NCI-H1048 (cell line): Measurements from ENCODE around the gene PPIL6.
"Not testable (repeated sequence)": the region's sequence is repeated elsewhere in the genome, so short reads cannot be mapped to it uniquely, and the experiment has no call there.

Experiments used
- DNase-seq: peaks from one replicate; lab custom pipeline; 2025; lab: John Stamatoyannopoulos, UW

PPIL6 gene

GRCh38 chr6:109396046-109396718, 44.2 kb downstream of the PPIL6 start:
- DNase-seq, result no peak

GRCh38 chr6:109393886-109394281, 46.5 kb downstream of the PPIL6 start:
- no peak for DNase-seq

GRCh38 chr6:109393157-109393885, 47.1 kb downstream of the PPIL6 start:
- no peak for DNase-seq

GRCh38 chr6:109389650-109390274, 50.7 kb downstream of the PPIL6 start:
- DNase-seq, result no peak

- no peak for DNase-seq
Observed at GRCh38 chr6:109388265-109388664, 52.2 kb downstream of the PPIL6 start.

GRCh38 chr6:109383438-109383940, 56.9 kb downstream of the PPIL6 start:
- DNase-seq, result no peak

- peak; percentile 74 for DNase-seq
Observed at GRCh38 chr6:109382576-109383437, 57.6 kb downstream of the PPIL6 start.

- DNase-seq, result peak; percentile 87
Observed at GRCh38 chr6:109381747-109382575, 58.5 kb downstream of the PPIL6 start, which contains the start of gene CD164. Gene CD164, minus strand, starts transcription at chr6:109382467. Its CDS starts 89 bp downstream, at chr6:109382378.

GRCh38 chr6:109381061-109381746, 59.2 kb downstream of the PPIL6 start:
- no peak for DNase-seq

- DNase-seq, result no peak
Observed at GRCh38 chr6:109379711-109380110, 60.7 kb downstream of the PPIL6 start.

- DNase-seq, result no peak
Observed at GRCh38 chr6:109377717-109378116, 62.7 kb downstream of the PPIL6 start.

GRCh38 chr6:109374326-109374892, 66.0 kb downstream of the PPIL6 start:
- DNase-seq, result no peak

- DNase-seq, result no peak
Observed at GRCh38 chr6:109373762-109374161, 66.7 kb downstream of the PPIL6 start.

- DNase-seq, result no peak
Observed at GRCh38 chr6:109373331-109373730, 67.1 kb downstream of the PPIL6 start.

- DNase-seq, result no peak
Observed at GRCh38 chr6:109372130-109372529, 68.3 kb downstream of the PPIL6 start.

- DNase-seq, result no peak
Observed at GRCh38 chr6:109370792-109371191, 69.6 kb downstream of the PPIL6 start.

- DNase-seq, result no peak
Observed at GRCh38 chr6:109370336-109370735, 70.1 kb downstream of the PPIL6 start.

GRCh38 chr6:109369728-109370127, 70.7 kb downstream of the PPIL6 start:
- no peak for DNase-seq

- not testable (repeated sequence) for DNase-seq
Observed at GRCh38 chr6:109364382-109365078, 75.9 kb downstream of the PPIL6 start.
